Mesothelial cell of epicardium (in vitro differentiated cells): Measurements from ENCODE around the gene DDB1. TPM values are rescaled to one million over a fixed set of nuclear protein-coding genes. Genes with fewer than 3 reads are reported as not detected.

Experiments used
- DNase-seq, 2 experiments: peaks; one replicate each; pipeline ENCODE4 v3.0.0; 2021; ENCODE audit warnings: low spot score in 2 of 2; ENCODE audit not compliant: unreplicated experiment in 2 of 2
- H3K27ac Mint-ChIP-seq: 2 replicates; pipeline ENCODE4 v1.8.0; 2021; ENCODE audit warnings: mixed read lengths
- H3K27me3 Mint-ChIP-seq: 2 replicates; pipeline ENCODE4 v1.8.0; 2021; ENCODE audit warnings: low read depth, mixed read lengths
- H3K36me3 Mint-ChIP-seq: 2 replicates; pipeline ENCODE4 v1.8.0; 2021; ENCODE audit warnings: mixed read lengths
- H3K4me1 Mint-ChIP-seq: 2 replicates; pipeline ENCODE4 v1.8.0; 2021; ENCODE audit warnings: mixed read lengths
- H3K4me3 Mint-ChIP-seq: 2 replicates; pipeline ENCODE4 v1.8.0; 2021; ENCODE audit warnings: mild to moderate bottlenecking, moderate library complexity, mixed read lengths
- H3K9me3 Mint-ChIP-seq: 2 replicates; pipeline ENCODE4 v1.8.0; 2021; ENCODE audit warnings: mixed read lengths
- total RNA-seq: library from RNA; stranded (reverse); gene quantifications from 3 replicates; pipeline ENCODE4 v1.2.1, GENCODE V29; 2021
- TF ChIP-seq, protein P1 (sequence below): fragments of 200-600 bp; sonication (generic); IDR thresholded peaks from one replicate; pipeline ENCODE4 v1.5.0; 2021; ENCODE audit warnings: antibody characterized with exemption; ENCODE audit not compliant: unreplicated experiment

Gene DDB1
- total RNA-seq, 1 donor from 2014 or later = 253 TPM

GRCh38 chr11:61342207-61342803 lies 9.4 kb upstream of the DDB1 start:
- TF ChIP-seq, protein P1, sequence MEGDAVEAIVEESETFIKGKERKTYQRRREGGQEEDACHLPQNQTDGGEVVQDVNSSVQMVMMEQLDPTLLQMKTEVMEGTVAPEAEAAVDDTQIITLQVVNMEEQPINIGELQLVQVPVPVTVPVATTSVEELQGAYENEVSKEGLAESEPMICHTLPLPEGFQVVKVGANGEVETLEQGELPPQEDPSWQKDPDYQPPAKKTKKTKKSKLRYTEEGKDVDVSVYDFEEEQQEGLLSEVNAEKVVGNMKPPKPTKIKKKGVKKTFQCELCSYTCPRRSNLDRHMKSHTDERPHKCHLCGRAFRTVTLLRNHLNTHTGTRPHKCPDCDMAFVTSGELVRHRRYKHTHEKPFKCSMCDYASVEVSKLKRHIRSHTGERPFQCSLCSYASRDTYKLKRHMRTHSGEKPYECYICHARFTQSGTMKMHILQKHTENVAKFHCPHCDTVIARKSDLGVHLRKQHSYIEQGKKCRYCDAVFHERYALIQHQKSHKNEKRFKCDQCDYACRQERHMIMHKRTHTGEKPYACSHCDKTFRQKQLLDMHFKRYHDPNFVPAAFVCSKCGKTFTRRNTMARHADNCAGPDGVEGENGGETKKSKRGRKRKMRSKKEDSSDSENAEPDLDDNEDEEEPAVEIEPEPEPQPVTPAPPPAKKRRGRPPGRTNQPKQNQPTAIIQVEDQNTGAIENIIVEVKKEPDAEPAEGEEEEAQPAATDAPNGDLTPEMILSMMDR = no peak
- Mint-ChIP-seq H3K4me3 (no peak overlapping the region), H3K27ac (no peak overlapping the region), H3K27me3 (no peaks in the 10 kb centered on the region), H3K4me1 (no peaks in the 10 kb centered on the region), H3K36me3 (peaks cover 21% of the 10 kb centered on the region), H3K9me3 (no peaks in the 10 kb centered on the region)
- DNase-seq = no peak

DNA sequence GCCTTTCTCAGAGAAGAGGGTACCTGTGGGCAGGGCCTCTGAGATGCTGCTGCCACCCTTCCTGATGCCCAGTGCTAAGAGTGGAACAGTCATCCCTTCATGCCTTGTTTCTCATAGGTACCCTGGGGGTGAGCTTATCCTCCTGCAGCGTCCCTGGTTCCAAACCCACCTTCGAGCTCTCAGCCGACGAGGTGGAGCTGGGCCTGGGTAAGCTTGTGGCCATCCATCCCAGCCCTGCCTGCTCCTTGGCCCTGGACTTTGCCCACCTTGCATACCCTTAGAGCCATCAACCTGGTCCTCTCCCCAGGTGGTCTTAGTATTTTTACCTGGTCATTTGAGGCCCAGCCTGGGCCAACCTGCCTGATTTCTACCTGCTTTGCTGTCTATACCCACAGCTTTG lies 8.8 kb upstream of the DDB1 start:
- no peak overlapping the region for H3K27ac Mint-ChIP-seq
- peaks cover 21% of the 10 kb centered on the region for H3K36me3 Mint-ChIP-seq
- no peak overlapping the region for H3K4me3 Mint-ChIP-seq
- peaks cover 5% of the 10 kb centered on the region for H3K4me1 Mint-ChIP-seq
- no peaks in the 10 kb centered on the region for H3K27me3 Mint-ChIP-seq
- no peak for DNase-seq
- no peaks in the 10 kb centered on the region for H3K9me3 Mint-ChIP-seq
- TF ChIP-seq, protein P1 = no peak

DNA sequence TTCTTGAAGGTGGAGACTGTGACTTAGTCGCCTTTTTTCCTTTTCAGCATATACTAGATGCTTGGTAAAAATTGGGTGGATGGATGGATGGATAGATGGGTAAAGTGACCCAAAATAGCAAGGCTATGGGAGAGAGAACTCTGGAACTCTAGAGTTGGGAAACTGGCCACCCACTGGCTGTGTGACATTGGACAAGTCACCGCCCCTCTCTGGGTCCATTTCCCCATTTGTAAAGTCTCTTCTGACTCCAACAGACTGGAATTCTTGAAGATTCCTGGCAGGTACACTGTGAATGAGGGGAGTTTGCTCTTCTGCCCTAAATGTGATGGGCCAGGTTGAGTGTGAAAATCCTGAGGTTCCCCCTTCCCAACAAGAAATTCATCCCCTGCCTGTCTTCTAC lies 8.1 kb upstream of the DDB1 start:
- Mint-ChIP-seq H3K27me3 (no peaks in the 10 kb centered on the region), H3K9me3 (no peaks in the 10 kb centered on the region), H3K4me1 (peaks cover 12% of the 10 kb centered on the region), H3K36me3 (peaks cover 21% of the 10 kb centered on the region), H3K4me3 (no peak overlapping the region), H3K27ac (no peak overlapping the region)
- DNase-seq = no peak
- TF ChIP-seq, protein P1 = no peak

- H3K4me3 Mint-ChIP-seq = no peak overlapping the region
- DNase-seq = no peak
- TF ChIP-seq, protein P1 = no peak
- H3K27me3 Mint-ChIP-seq = no peaks in the 10 kb centered on the region
- H3K9me3 Mint-ChIP-seq = no peaks in the 10 kb centered on the region
- H3K27ac Mint-ChIP-seq = no peak overlapping the region
- H3K4me1 Mint-ChIP-seq = peaks cover 14% of the 10 kb centered on the region
- H3K36me3 Mint-ChIP-seq = peaks cover 21% of the 10 kb centered on the region
Observed at GRCh38 chr11:61339490-61339878, 6.6 kb upstream of the DDB1 start.

DNA sequence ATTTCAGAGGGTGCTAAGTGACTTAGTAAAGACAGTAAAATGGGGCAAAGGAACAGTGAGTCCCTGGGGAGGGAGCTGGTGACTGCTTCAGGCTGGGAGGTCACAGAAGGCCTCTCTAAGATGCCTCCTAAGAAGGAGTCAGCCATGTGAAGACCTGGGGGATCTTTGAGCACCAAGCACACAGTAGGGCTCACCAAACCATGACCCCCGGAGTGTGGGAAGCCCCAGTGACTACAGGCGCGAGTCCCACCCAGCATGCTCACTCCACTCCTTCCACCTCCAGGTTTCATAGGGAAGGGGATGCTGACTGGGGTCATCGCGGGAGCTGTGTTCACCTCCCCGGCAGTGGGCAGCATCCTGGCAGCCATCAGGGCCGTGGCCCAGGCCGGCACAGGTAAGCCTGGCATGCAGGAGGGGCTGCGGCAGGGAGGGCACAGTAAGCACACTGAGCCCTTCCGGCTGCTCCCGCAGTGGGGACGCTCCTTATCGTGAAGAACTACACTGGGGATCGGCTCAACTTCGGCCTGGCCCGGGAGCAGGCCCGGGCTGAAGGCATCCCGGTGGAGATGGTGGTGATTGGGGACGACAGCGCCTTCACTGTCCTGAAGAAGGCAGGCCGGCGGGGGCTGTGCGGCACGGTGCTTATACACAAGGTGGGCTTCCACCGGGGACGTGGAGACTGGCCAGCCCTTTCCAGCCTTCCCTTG lies 6.0 kb upstream of the DDB1 start:
- no peak for DNase-seq
- H3K27me3 Mint-ChIP-seq = no peaks in the 10 kb centered on the region
- H3K27ac Mint-ChIP-seq = no peak overlapping the region
- no peaks in the 10 kb centered on the region for H3K9me3 Mint-ChIP-seq
- H3K4me1 Mint-ChIP-seq = peaks cover 17% of the 10 kb centered on the region
- H3K36me3 Mint-ChIP-seq = peaks cover 21% of the 10 kb centered on the region
- no peak overlapping the region for H3K4me3 Mint-ChIP-seq
- TF ChIP-seq, protein P1 = no peak
